OCI-M1 (cell line): Measurements from ENCODE around the gene P2RX3.

ENCODE experiments used
- DNase-seq: peaks from one replicate; lab custom pipeline; 2025; lab: John Stamatoyannopoulos, UW

P2RX3 gene

DNA sequence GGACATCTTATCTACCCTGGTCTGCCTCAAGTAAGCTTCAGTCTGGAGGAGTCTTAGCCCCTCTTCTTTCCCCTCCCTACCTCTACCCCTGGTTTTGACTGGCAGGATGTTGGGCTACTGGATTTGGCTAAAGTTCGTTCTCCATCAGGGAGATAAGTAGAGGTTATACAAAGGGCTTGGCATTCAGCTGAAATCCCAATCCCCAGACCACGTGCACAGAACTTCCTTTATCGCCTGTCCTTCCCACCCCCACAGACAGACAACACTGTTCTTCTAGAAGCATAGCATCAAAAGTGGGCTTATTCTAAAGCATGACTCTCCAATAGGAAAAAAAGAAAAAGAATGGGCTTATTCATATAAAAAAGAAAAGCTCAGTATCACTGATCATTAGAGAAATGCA is 35.0 kb downstream of the P2RX3 start:
- peak; percentile 14 for DNase-seq

GRCh38 chr11:57374966-57375365 is 36.8 kb downstream of the P2RX3 start:
- DNase-seq = no peak

- DNase-seq = no peak
These were observed 37.3 kb downstream of the P2RX3 start for GRCh38 chr11:57375490-57375889.

DNA sequence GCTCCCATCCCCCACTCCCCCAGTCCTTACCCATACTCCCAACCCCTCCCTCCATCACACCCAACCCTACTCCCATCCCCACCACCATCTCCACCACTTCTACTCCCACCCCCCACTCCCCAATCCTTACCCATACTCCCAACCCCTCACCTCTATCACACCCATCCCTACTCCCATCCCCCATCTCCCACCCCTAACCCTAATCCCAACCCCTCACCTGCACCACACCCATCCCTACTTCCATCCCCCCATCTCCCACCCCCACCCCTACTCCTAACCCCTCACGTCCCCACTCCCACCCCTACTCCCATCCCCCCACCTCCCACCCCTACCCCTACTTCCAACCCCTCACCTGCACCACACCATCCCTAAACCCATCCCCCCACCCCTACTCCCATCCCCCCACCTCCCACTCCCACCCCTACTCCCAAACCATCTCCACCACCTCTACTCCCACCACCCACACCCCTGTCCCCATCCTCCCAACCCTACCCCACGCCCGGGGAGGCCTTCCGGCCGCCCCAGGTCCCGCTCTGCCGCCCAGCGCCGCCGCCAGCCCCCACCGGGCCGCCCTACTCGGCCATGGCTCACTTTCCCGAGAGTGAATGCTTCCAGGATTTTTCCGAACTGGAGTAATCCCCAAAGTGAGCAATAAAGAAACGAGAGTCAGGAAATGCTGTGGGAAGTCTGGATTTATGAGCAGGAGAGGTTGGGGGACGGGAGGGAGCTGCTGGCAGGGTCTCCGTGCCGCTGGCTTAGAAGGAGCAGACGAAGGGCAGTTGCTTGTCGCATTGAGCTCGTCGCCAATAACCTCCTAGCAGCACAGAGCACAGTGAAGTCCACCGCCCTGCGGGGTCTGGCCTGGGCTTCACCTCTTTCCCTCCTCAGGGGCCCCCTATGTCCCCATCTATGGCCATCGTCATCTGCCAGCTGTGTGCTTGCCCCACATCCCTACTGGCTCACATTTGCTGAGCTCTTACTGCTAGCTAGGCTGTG is 38.2 kb downstream of the P2RX3 start:
- DNase-seq = no peak

DNA sequence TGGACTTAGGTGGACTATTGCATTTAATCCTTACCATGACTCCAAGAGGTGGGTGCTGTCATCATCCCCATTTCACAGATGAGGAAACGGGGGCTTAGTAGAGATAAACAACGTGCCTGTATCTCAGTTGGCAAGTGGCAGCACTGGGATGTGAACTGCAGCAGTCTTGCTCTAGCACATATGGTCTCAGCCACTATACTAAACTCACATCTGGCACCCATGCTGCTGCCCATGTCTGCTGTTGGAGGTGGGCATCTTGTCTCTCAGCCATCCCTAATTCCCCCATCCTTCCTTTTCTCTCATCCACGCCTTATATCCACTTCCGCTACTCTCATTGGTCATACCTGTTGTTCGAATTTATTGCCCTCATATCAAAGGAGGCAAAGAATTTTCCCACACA is 39.0 kb downstream of the P2RX3 start:
- no peak for DNase-seq

GRCh38 chr11:57378186-57378585 is 40.0 kb downstream of the P2RX3 start:
- no peak for DNase-seq

DNA sequence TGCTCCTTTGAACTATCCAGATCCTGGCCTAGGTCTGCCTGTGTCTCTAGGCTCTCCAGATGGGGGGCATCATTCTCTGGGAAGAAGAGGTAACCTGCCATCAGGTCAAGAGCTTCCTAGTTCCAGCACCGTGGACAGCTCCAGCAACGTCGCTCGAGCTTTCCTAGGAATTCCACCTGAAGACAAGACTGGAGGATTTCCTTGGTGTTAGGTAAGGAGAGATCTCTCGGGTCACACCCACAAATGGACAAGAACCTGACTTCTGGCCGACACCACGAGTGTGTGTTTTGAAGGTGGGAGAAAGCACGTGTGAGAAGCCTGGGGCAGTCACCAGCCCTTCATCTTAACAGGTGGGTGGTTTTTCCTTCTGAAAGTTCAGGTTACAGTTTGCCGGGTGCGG is 41.6 kb downstream of the P2RX3 start:
- DNase-seq = peak; percentile 20

- no peak for DNase-seq
These were observed 42.8 kb downstream of the P2RX3 start, which contains the start of gene PRG3 for GRCh38 chr11:57380975-57381374. Gene PRG3 (minus strand): TSS chr11:57381150. CDS start chr11:57380708, 442 bp downstream.

GRCh38 chr11:57386178-57386940 is 48.2 kb downstream of the P2RX3 start:
- DNase-seq = no peak

DNA sequence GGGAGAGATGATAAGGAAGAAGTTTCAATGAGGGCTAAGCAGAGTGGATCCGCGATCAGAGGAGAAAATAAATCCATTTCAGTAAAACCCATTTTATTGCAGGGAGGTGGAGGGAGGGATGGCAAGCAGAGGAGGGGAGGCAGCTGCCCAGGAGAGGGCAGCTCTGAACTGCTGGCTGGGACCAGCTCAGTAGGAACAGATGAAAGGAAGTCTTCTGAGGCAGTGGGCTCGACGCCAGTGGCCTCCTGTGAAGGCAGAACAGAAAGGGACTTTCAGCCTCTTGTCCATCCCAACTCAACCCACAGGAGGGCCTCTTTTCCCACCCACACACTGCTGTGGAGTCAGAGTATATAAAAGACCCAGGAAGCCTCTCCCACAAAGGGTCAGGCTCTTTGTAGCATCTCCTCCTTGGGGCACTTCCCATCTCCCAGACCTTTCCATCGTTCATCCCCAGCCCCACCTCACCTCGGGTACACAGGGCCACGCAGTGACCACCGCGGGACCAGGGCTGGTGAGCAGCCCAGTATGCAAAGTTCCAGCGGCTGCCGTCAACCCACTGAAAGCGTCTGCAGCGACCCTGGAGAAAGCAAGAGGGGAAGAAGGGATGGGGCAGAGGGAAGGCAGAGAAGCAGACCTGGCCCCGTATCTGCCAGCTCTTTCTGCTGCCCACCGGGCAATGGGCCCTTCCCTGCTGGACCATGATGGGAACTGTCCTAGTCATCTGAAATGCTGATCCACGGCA is 49.3 kb downstream of the P2RX3 start:
- peak; percentile 77 for DNase-seq

DNA sequence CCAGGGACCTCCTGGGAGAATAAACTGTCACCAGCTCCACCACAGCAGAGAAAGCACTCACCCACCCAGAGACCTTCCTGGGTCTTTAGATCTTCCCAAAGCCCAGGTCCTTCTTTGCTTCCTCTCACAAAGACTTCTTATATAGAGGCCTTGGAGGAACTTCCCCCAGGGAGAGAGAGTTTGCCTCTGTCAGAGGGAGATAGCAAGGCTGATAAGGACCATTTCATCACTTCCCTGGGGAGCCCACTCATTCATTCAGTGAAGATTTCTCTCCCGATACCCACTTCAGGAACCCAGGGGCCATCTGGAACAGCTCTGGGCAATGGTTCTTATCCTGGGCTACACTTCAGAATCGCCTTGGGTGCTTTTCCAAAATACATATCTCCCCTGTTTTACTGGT is 52.4 kb downstream of the P2RX3 start, which contains the start of gene PRG2:
TSS of gene PRG2 (minus strand) at position 116 of the 400 bp plus-strand sequence. CDS start 706 bp downstream, outside the sequence.
- DNase-seq = peak; percentile 46

- DNase-seq = no peak
These were observed 53.0 kb downstream of the P2RX3 start for GRCh38 chr11:57391111-57391510.

GRCh38 chr11:57391539-57391938 is 53.4 kb downstream of the P2RX3 start:
- no peak for DNase-seq

GRCh38 chr11:57392066-57392762 is 54.1 kb downstream of the P2RX3 start:
- no peak for DNase-seq

DNA sequence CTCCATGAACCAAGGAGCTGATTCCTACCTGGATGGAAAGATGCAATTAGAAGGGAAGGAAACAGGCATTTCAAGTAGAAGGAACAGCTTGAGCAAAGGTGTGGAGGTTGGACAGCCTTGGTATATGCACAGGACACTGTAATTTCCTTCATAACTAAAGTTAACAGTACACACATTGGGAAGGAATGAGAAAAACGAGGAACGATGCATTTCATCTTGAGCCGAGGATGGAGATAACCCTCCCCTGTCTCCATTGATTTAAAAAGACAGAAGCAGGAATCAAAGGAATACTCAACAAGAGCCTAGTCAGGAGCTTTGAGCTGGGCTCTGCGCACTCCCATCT is 54.6 kb downstream of the P2RX3 start:
- no peak for DNase-seq

GRCh38 chr11:57394203-57394965 is 56.2 kb downstream of the P2RX3 start:
- DNase-seq = no peak

GRCh38 chr11:57395905-57396623 is 57.9 kb downstream of the P2RX3 start:
- peak; percentile 85 for DNase-seq

DNA sequence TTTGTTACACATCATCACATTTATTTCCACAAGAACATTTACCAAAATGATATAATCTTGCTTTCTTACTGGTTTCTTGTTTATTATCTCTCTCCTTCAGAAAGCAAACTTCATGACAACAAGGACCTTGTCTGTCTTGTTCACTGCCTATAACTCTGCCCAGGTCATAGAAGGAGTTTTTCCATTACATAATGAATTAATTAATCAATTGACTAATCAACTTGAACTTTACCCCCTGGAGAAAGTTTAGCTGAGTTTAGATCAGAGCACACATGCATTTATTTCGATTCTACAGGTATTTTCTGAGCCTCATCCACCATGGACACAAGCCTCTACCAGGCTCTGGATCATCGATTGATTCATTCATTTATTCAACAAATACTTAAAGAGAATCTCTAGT is 58.6 kb downstream of the P2RX3 start:
- DNase-seq = peak; percentile 53

DNA sequence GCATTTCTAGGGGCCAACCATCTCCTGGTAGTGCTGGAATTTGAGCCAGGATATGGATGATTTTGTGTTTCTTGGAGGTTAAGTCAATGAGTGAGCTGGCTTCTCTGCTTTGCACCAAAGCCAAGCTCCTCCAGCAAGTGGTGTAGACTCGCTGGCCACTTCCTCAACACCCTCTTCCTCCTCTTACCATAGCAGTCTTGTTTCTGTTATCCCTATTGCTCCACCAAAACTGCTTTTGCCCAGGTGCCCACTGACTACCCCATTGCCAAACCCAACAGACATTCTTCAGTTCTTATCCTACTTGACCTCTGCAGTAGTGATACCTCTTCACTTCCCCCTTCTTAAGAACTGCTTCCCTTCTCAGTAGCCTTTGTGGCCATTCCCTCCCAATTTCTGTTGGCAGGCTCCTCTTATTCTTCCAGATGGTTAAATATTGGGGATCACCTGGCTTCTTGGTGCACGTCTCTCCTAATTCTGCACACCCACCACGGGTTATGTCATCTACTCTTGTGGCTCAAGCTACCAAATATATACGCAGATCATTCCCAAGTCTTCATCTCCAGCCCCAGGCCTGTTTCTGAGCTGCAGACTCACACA is 59.3 kb downstream of the P2RX3 start:
- DNase-seq = no peak

DNA sequence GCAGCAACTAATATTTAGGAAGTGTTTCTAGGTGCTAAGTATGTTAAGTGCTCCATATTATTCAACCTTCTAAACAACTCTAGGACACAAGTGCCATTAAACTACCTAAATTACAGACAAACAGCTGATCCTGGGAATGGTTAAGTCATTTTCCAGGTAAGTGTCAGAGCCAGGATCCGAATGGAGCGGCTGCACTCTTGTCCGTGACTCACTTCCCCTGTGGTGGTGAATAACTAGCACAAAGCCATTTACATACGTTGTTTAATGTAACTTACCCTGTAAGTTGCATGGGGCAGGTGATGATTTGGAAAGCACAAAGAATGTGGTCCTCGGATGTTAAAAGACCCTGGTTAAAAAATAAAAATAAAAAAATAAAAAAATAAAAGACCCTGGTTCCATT is 61.1 kb downstream of the P2RX3 start:
- no peak for DNase-seq
